ENCODE data around the gene SP5.
"Not testable (repeated sequence)": the region's sequence is repeated elsewhere in the genome, so short reads cannot be mapped to it uniquely, and the experiment has no call there.

SP5 gene

GRCh38 chr2:170744248-170745002 is 29.3 kb downstream of the SP5 start:
- DNase-seq (ENCODE audit: low read depth), result peak; percentile 8
- no peak overlapping the region for H3K4me3 ChIP-seq (replicated peaks; ENCODE audit: low read depth, low read length)
- TF ChIP-seq CTCF (IDR thresholded peaks at IDR 0.05; ENCODE audit: low read length, missing control alignments), result no peak

- no peak for TF ChIP-seq CTCF (IDR thresholded peaks at IDR 0.05; ENCODE audit: low read length, missing control alignments)
- H3K4me3 ChIP-seq (replicated peaks; ENCODE audit: low read depth, low read length), result no peak overlapping the region
- no peak for DNase-seq (ENCODE audit: low read depth)
These were observed 30.2 kb downstream of the SP5 start for GRCh38 chr2:170745305-170745704.

- H3K4me3 ChIP-seq (replicated peaks; ENCODE audit: low read depth, low read length), result no peak overlapping the region
- TF ChIP-seq CTCF (IDR thresholded peaks at IDR 0.05; ENCODE audit: low read length, missing control alignments), result no peak
- DNase-seq (ENCODE audit: low read depth), result peak; percentile 44
These were observed 32.8 kb downstream of the SP5 start for GRCh38 chr2:170747921-170748320.

- DNase-seq (ENCODE audit: low read depth); H3K4me3 ChIP-seq (replicated peaks; ENCODE audit: low read depth, low read length): not testable (repeated sequence)
These were observed 36.4 kb downstream of the SP5 start for GRCh38 chr2:170751555-170751954.

- no peak for TF ChIP-seq CTCF (IDR thresholded peaks at IDR 0.05; ENCODE audit: low read length, missing control alignments)
- DNase-seq (ENCODE audit: low read depth), result no peak
- H3K4me3 ChIP-seq (replicated peaks; ENCODE audit: low read depth, low read length), result no peak overlapping the region
These were observed 46.4 kb downstream of the SP5 start for GRCh38 chr2:170761572-170761971.

- TF ChIP-seq CTCF (IDR thresholded peaks at IDR 0.05; ENCODE audit: low read length, missing control alignments), result no peak
- no peak for DNase-seq (ENCODE audit: low read depth)
- H3K4me3 ChIP-seq (replicated peaks; ENCODE audit: low read depth, low read length), result no peak overlapping the region
These were observed 47.6 kb downstream of the SP5 start for GRCh38 chr2:170762760-170763159.

GRCh38 chr2:170763232-170763631 is 48.1 kb downstream of the SP5 start:
- no peak for TF ChIP-seq CTCF (IDR thresholded peaks at IDR 0.05; ENCODE audit: low read length, missing control alignments)
- no peak overlapping the region for H3K4me3 ChIP-seq (replicated peaks; ENCODE audit: low read depth, low read length)
- no peak for DNase-seq (ENCODE audit: low read depth)
